Common myeloid progenitor, CD34-positive (primary cell): ENCODE results near the gene DENND6B.

ENCODE experiments used
- CTCF ChIA-PET: fragments of 350-600 bp; sonication (Branson Sonifier 250); formaldehyde crosslinking; loops from one replicate; lab custom pipeline; 2021; ENCODE audit warnings: antibody characterized with exemption; lab: Charles Lee
- POLR2A ChIA-PET: fragments of 350-600 bp; sonication (Branson Sonifier 250); formaldehyde crosslinking; loops from one replicate; lab custom pipeline; 2021; ENCODE audit warnings: antibody characterized with exemption; lab: Charles Lee
- DNase-seq, 3 donors: peaks; one replicate each; pipeline versions ENCODE4 v3.0.0 to v3.0.0-alpha.2; 2013
- H3K27ac ChIP-seq, 2 experiments: 1 replicate in 1 of 2; 2 replicates in 1 of 2; pipeline ENCODE4 v1.7.0; 2013; ENCODE audit warnings: inconsistent platforms in 2 of 2, low read length in 2 of 2, mild to moderate bottlenecking in 2 of 2, low read depth in 1 of 2, moderate library complexity in 1 of 2; ENCODE audit not compliant: severe bottlenecking in 2 of 2, insufficient read depth in 1 of 2, poor library complexity in 1 of 2
- H3K27me3 ChIP-seq, 5 experiments: replicated peaks in 2 of 5; 1 replicate in 3 of 5; 2 replicates in 2 of 5; pipeline versions ENCODE4 v1.6.1 to v1.7.0; 2013; ENCODE audit warnings: low read length in 4 of 5, mild to moderate bottlenecking in 2 of 5, moderate library complexity in 2 of 5, inconsistent platforms in 1 of 5; ENCODE audit not compliant: insufficient read depth in 5 of 5, control insufficient read depth in 4 of 5
- H3K36me3 ChIP-seq, 4 experiments: 1 replicate in 2 of 4; 2 replicates in 2 of 4; pipeline versions ENCODE4 v1.6.1 to v1.7.0; 2013; ENCODE audit warnings: low read length in 3 of 4, control low read depth in 1 of 4, mild to moderate bottlenecking in 1 of 4; ENCODE audit not compliant: control insufficient read depth in 4 of 4, insufficient read depth in 4 of 4
- H3K4me1 ChIP-seq, 4 experiments: 1 replicate in 3 of 4; 2 replicates in 1 of 4; pipeline versions ENCODE4 v1.6.1 to v1.7.1; 2013; ENCODE audit warnings: low read length in 3 of 4, mild to moderate bottlenecking in 3 of 4, control low read depth in 1 of 4, inconsistent platforms in 1 of 4, moderate library complexity in 1 of 4; ENCODE audit not compliant: control insufficient read depth in 4 of 4, insufficient read depth in 4 of 4; ENCODE audit errors: control extremely low read depth in 1 of 4
- H3K4me3 ChIP-seq, 7 experiments: 1 replicate in 4 of 7; 2 replicates in 3 of 7; pipeline versions ENCODE4 v1.5.1 to v1.7.0; 2013; ENCODE audit warnings: mild to moderate bottlenecking in 7 of 7, low read length in 6 of 7, moderate library complexity in 6 of 7, inconsistent platforms in 2 of 7, low read depth in 2 of 7, control low read depth in 1 of 7; ENCODE audit not compliant: insufficient read depth in 4 of 7, control insufficient read depth in 1 of 7; ENCODE audit errors: extremely low read depth in 1 of 7
- H3K9me3 ChIP-seq, 5 experiments: 1 replicate in 4 of 5; 2 replicates in 1 of 5; pipeline versions ENCODE4 v1.6.1 to v1.7.1; 2013; ENCODE audit warnings: low read length in 4 of 5, mild to moderate bottlenecking in 2 of 5, inconsistent platforms in 1 of 5, low read depth in 1 of 5, moderate library complexity in 1 of 5; ENCODE audit not compliant: control insufficient read depth in 4 of 5, insufficient read depth in 2 of 5; ENCODE audit errors: control extremely low read depth in 1 of 5
- WGBS: methylation state at CpG from one replicate; pipeline ENCODE4 v1.1.5; 2013; ENCODE audit not compliant: insufficient coverage; 5-methylcytosine and 5-hydroxymethylcytosine counted together

Gene DENND6B

GRCh38 chr22:50281957-50282356 is 44.9 kb downstream of the DENND6B start:
- H3K4me3 ChIP-seq, result no peak overlapping the region
- ChIA-PET CTCF (interaction anchor here (0.9 to 1.9 kb wide), 4 partner anchors 12 to 59 kb away, joined by 3 to 7 read pairs (median 5); no protein-coding TSS in a partner anchor), POLR2A (no interaction called here)
- H3K27ac ChIP-seq, result no peak overlapping the region
- H3K4me1 ChIP-seq, result no peaks in the 10 kb centered on the region
- no peaks in the 10 kb centered on the region for H3K27me3 ChIP-seq
- 97% methylated on average over 25 of the region's 25 CpGs for WGBS
- no peak for DNase-seq
- H3K36me3 ChIP-seq, result peaks cover 7 to 90% (median 54%) of the 10 kb centered on the region in 4 experiments
- no peaks in the 10 kb centered on the region for H3K9me3 ChIP-seq

DNA sequence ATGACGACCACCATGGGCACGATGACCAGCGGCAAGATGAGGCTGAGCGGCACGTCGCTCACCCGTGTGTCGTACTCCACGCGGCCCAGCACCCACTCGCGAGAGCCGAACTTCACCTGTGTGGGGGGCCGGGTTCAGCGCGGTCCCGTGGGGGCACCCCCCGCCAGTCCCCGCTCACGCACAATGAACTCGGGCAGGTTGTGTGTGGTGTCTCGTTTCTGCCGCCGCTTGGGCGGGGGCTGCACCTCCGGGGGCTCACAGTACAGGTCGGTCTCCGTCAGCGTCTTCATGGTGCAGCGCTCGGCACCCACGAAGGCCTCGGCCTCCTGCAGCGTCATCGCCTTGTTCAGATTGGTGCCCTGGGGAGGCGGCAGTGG is 45.4 kb downstream of the DENND6B start:
- POLR2A ChIA-PET, result no interaction called here
- peaks cover 5 to 90% (median 53%) of the 10 kb centered on the region in 4 experiments for H3K36me3 ChIP-seq
- WGBS, result 98% methylated on average over 35 of the region's 36 CpGs
- DNase-seq, result no peak
- no peak overlapping the region for H3K27ac ChIP-seq
- H3K4me1 ChIP-seq, result no peaks in the 10 kb centered on the region
- CTCF ChIA-PET, result interaction anchor here (0.9 to 1.9 kb wide), 3 partner anchors 21 to 60 kb away, joined by 3 to 7 read pairs (median 3); no protein-coding TSS in a partner anchor
- H3K9me3 ChIP-seq, result peaks cover 0 to under 1% (median 0%) of the 10 kb centered on the region in 5 experiments
- H3K27me3 ChIP-seq, result no peaks in the 10 kb centered on the region
- H3K4me3 ChIP-seq, result no peak overlapping the region

GRCh38 chr22:50280708-50281383 is 46.0 kb downstream of the DENND6B start:
- POLR2A ChIA-PET, result interaction anchor here (0.6 kb wide), 1 partner anchor 55 kb away, joined by 3 read pairs; no protein-coding TSS in a partner anchor
- WGBS, result 99% methylated on average over 40 of the region's 47 CpGs
- Histone ChIP-seq H3K27ac (no peak overlapping the region), H3K4me1 (no peaks in the 10 kb centered on the region), H3K36me3 (peaks cover 2 to 90% (median 52%) of the 10 kb centered on the region in 4 experiments), H3K4me3 (no peak overlapping the region), H3K27me3 (no peaks in the 10 kb centered on the region), H3K9me3 (peaks cover 0 to 6% (median 0%) of the 10 kb centered on the region in 5 experiments)
- CTCF ChIA-PET, result interaction anchor here (0.9 to 2.2 kb wide), 5 partner anchors 13 to 60 kb away, joined by 3 to 7 read pairs (median 3); no protein-coding TSS in a partner anchor
- no peak for DNase-seq

- ChIA-PET POLR2A (interaction anchor here (0.6 kb wide), 1 partner anchor 55 kb away, joined by 3 read pairs; no protein-coding TSS in a partner anchor), CTCF (interaction anchor here (0.9 to 2.2 kb wide), 5 partner anchors 10 to 43 kb away, joined by 3 to 6 read pairs (median 3); no protein-coding TSS in a partner anchor)
- no peak overlapping the region for H3K4me3 ChIP-seq
- H3K27ac ChIP-seq, result no peak overlapping the region
- H3K9me3 ChIP-seq, result peaks cover 0 to 7% (median 0%) of the 10 kb centered on the region in 5 experiments
- no peaks in the 10 kb centered on the region for H3K27me3 ChIP-seq
- no peak for DNase-seq
- peaks cover 0 to 93% (median 54%) of the 10 kb centered on the region in 4 experiments for H3K36me3 ChIP-seq
- WGBS, result 97% methylated on average over 35 of the region's 38 CpGs
- H3K4me1 ChIP-seq, result no peaks in the 10 kb centered on the region
These were observed 46.6 kb downstream of the DENND6B start for GRCh38 chr22:50280022-50280707.

DNA sequence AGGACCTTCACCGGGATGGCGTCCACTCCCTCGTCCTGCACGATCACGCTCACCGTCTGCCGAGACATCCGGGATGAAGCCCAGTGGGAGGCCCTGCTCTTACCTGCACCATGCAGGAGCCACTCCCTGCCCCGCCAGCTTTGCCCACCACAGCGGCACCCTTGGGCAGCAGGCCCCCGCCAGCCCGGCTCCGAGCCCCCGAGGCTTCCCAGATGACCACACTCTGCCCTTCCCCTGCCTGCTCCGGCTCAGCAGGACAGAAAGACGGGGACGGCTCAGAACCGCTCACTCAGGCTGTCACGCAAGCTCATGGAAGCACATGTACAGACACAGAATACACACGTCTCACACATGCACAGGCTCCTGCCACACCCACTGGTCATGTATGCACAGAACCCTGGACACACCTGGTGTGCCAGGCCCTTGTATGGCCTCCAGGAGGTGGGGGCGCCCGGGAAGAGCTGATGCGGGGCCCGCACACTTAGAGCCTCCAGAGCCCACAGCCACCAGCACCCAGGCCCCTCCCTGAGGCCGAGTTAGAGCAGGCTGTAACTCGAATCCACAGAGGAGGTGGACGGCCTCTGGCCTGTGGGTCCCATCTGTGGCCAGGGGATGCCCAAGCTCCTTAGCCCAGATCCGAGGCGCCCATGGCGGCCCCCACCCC is 47.7 kb downstream of the DENND6B start:
- Histone ChIP-seq H3K4me3 (no peak overlapping the region), H3K27ac (no peak overlapping the region), H3K36me3 (peaks cover 0 to 87% (median 54%) of the 10 kb centered on the region in 4 experiments), H3K9me3 (peaks cover 0 to 7% (median 0%) of the 10 kb centered on the region in 5 experiments), H3K27me3 (no peaks in the 10 kb centered on the region), H3K4me1 (peaks cover 0 to 3% (median 0%) of the 10 kb centered on the region in 4 experiments)
- ChIA-PET POLR2A (no interaction called here), CTCF (interaction anchor here (0.6 to 2.2 kb wide), 9 partner anchors 9 to 49 kb away, joined by 3 to 6 read pairs (median 4); no protein-coding TSS in a partner anchor)
- WGBS, result 96% methylated on average over 28 of the region's 30 CpGs
- DNase-seq, result no peak

DNA sequence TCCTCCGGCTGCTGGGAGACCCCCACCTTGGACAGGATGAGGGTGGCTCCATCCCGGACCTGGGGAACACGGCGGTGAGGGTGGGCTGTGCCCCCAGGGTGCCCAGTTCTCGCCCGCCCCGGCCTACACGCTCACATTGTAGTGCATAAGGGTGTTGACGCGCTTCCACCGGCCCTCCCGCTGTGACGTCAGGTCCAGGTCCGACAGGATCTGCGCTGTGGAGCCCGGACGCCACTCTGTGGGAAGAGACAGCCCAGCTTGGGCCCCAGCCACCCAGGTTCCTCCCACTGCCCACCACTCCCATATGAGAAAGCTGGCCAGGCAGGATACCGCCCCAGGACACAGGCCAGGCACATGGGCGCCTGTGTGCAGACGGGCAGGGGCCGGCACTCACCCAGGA is 48.4 kb downstream of the DENND6B start:
- WGBS, result 98% methylated on average over 16 of the region's 21 CpGs
- POLR2A ChIA-PET, result no interaction called here
- H3K27ac ChIP-seq, result no peak overlapping the region
- H3K4me3 ChIP-seq, result no peak overlapping the region
- peaks cover 0 to 3% (median 0%) of the 10 kb centered on the region in 4 experiments for H3K4me1 ChIP-seq
- CTCF ChIA-PET, result interaction anchor here (1.0 to 2.2 kb wide), 7 partner anchors 10 to 50 kb away, joined by 3 to 6 read pairs (median 4); no protein-coding TSS in a partner anchor
- H3K27me3 ChIP-seq, result no peaks in the 10 kb centered on the region
- H3K9me3 ChIP-seq, result peaks cover 0 to 7% (median 0%) of the 10 kb centered on the region in 5 experiments
- H3K36me3 ChIP-seq, result peaks cover 0 to 82% (median 51%) of the 10 kb centered on the region in 4 experiments
- no peak for DNase-seq
